ENCODE measurements around the gene MIA. TPM values are rescaled to one million over a fixed set of nuclear protein-coding genes. Genes with fewer than 3 reads are reported as not detected.

Gene MIA
- total and polyA plus RNA-seq, 9 of the 15 experiments (the other 6 are each of a cell fraction or from before 2014, with no cell fraction given) = 0.21 TPM; not detected in 8

GRCh38 chr19:40809358-40810086 is 34.2 kb downstream of the MIA start (continued):
- no peak for TF ChIP-seq ZNF609 (CRISPR knock-in tag; IDR thresholded peaks at IDR 0.05; ENCODE audit: borderline replicate concordance)

DNA sequence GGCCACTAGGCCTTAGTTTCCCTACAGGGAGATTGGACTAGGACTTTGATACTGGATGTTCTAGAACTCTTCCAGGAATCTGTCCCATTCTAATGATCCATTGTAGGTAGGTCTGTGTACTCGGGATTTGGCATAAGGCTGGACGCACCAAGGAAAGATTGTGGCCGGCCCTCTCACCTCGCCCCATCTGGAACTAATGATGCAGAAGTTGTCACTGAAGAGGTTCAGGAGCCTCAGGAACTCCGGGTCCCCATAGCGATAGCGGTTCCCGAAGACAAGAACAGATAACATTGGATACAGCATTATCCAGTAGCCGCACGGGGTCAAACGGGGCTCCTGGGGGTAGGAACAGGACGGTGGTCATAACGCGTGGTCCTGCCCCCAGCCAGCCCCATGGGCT is 34.8 kb downstream of the MIA start:
- WGBS (ENCODE audit: insufficient coverage, low coverage, missing lambda C conversion rate) = 9% methylated on average over 12 of the region's 14 CpGs
- Histone ChIP-seq H3K9ac (ENCODE audit: insufficient read depth in 1 of 2, low read depth in 2 of 2, low read length in 2 of 2) (peak overlapping the region; percentile 26 to 46; a peak in 3 of 4 replicates), H2AFZ (ENCODE audit: low read depth, low read length) (peak overlapping the region; percentile 33; the same call in 1 of the 2 replicates), H3K27me3 (ENCODE audit: control insufficient read depth in 2 of 2, insufficient read depth in 2 of 2, low read length in 2 of 2) (no peaks in the 10 kb centered on the region), H4K20me1 (replicated peaks; ENCODE audit: control insufficient read depth, insufficient read depth, low read length) (peaks cover 20% of the 10 kb centered on the region), H3K36me3 (ENCODE audit: control insufficient read depth, insufficient read depth, low read length) (peaks cover 45% of the 10 kb centered on the region), H3K79me2 (ENCODE audit: control insufficient read depth, insufficient read depth, low read length) (peaks cover 29% of the 10 kb centered on the region), H3K9me3 (replicated peaks; ENCODE audit: control insufficient read depth, insufficient read depth, low read depth, low read length) (no peaks in the 10 kb centered on the region), H3K4me2 (ENCODE audit: insufficient read depth, low read length) (peak overlapping the region; percentile 74), H3K9me1 (ENCODE audit: control insufficient read depth, insufficient read depth, low read length) (peaks cover 12% of the 10 kb centered on the region), H3K4me1 (replicated peaks in 1 of 2; ENCODE audit: control insufficient read depth in 2 of 2, insufficient read depth in 2 of 2, low read length in 2 of 2) (peaks cover 19 to 63% of the 10 kb centered on the region in 2 experiments; a peak in 4 of 5 replicates), H3K27ac (ENCODE audit: extremely low read depth, low read depth, low read length) (peak overlapping the region; percentile 79), H3K4me3 (peak overlapping the region; percentile 46)
- in situ Hi-C loops (cut with MboI) (loop anchor here (5.0 kb wide), 1 partner anchor 322 kb away; no protein-coding TSS in a partner anchor), intact Hi-C loops (cut with micrococcal nuclease) (no loop called here)
- peak in 2 of 4 experiments; percentile 13 to 47 for DNase-seq (ENCODE audit: extremely low read depth in 1 of 4, low spot score in 3 of 4)
- ChIA-PET CTCF (ENCODE audit: low intra/inter-chr PET ratio) (no interaction called here), POLR2A (no interaction called here)
- ATAC-seq = no peak
- no TSS peak for BruUV-seq (replicated peaks)
- no peak for FAIRE-seq
- TF ChIP-seq DPF2 (IDR thresholded peaks at IDR 0.05) = no peak
- TF ChIP-seq ZNF778 (CRISPR knock-in tag; IDR thresholded peaks at IDR 0.05) = no peak
- peak; percentile 13 for TF ChIP-seq SAP30 (IDR thresholded peaks at IDR 0.05; ENCODE audit: borderline replicate concordance, insufficient read depth, low read depth, low read length, poor library complexity, severe bottlenecking)
- TF ChIP-seq NBN (IDR thresholded peaks at IDR 0.05; ENCODE audit: low read depth) = no peak
- 0 out of 2 replicates have a peak, but pooled peaks have one; percentile 1 for TF ChIP-seq ZBTB33 (CRISPR knock-in tag; IDR thresholded peaks at IDR 0.05)
- 0 out of 2 replicates have a peak, but pooled peaks have one; percentile 7 for TF ChIP-seq ZNF263 (CRISPR knock-in tag; IDR thresholded peaks at IDR 0.05; ENCODE audit: borderline replicate concordance)
- no peak for TF ChIP-seq ZKSCAN8 (CRISPR knock-in tag; IDR thresholded peaks at IDR 0.05)
- peak; percentile 72 for TF ChIP-seq ZNF24 (IDR thresholded peaks at IDR 0.05)
- no peak for TF ChIP-seq ZNF347 (CRISPR knock-in tag; IDR thresholded peaks at IDR 0.05; ENCODE audit: low read depth)
- no peak for TF ChIP-seq GMEB1 (CRISPR knock-in tag; IDR thresholded peaks at IDR 0.05)

All from K562 (cell line).